ENCODE results near the gene NUP85.

GRCh38 chr17:75241502-75241901, 36.0 kb downstream of the NUP85 start:
- TF ChIP-seq CTCF (IDR thresholded peaks at IDR 0.05; ENCODE audit: extremely low read depth in 1 of 2, insufficient read depth in 1 of 2, low read depth in 1 of 2, low read length in 2 of 2) (no peak), POLR2A (IDR thresholded peaks at IDR 0.05; ENCODE audit: low read depth, low read length) (no peak), EZH2 (IDR thresholded peaks at IDR 0.05; ENCODE audit: borderline replicate concordance, low read depth, low read length, severe bottlenecking) (no peak), JUN (IDR thresholded peaks at IDR 0.05; ENCODE audit: borderline replicate concordance, insufficient read depth, insufficient read length, low read depth) (no peak)
- TF ChIP-seq, protein P1, sequence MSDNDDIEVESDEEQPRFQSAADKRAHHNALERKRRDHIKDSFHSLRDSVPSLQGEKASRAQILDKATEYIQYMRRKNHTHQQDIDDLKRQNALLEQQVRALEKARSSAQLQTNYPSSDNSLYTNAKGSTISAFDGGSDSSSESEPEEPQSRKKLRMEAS (IDR thresholded peaks at IDR 0.05; ENCODE audit: insufficient read depth, insufficient read length): no peak
